ENCODE measurements around the gene SENP6. TPM values are rescaled to one million over a fixed set of nuclear protein-coding genes. Genes with fewer than 3 reads are reported as not detected.

Gene SENP6
- total RNA-seq, 4 donors from 2014 or later, result 79.9 to 218 (median 91.5) TPM

DNA sequence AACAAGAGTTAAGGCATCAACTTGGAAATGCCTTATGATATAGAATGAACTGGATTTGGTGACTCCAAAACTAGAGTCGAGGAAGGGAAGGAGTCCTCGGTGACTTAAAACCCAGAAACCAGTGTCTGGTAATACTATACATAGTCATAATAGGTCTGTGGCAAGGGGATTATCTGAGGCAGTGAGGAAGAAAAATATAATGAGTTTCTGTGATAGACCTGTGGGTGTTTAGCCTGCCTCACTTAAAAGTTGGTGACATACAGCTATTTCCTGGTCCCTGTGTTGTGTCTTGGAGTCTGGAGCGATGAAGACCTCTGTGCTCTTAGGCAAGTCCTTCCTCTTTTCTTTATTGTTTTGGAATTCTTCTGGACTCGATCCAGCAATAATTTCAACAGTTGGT is 142.3 kb downstream of the SENP6 start:
- H3K27ac ChIP-seq, result no peak overlapping the region
- H3K9me3 ChIP-seq, result no peaks in the 10 kb centered on the region
- no peaks in the 10 kb centered on the region for H3K36me3 ChIP-seq
- DNase-seq, result no peak
- no peak overlapping the region for H3K4me3 ChIP-seq
- no peak for TF ChIP-seq POLR2A (IDR thresholded peaks at IDR 0.05)
- TF ChIP-seq, protein P1, sequence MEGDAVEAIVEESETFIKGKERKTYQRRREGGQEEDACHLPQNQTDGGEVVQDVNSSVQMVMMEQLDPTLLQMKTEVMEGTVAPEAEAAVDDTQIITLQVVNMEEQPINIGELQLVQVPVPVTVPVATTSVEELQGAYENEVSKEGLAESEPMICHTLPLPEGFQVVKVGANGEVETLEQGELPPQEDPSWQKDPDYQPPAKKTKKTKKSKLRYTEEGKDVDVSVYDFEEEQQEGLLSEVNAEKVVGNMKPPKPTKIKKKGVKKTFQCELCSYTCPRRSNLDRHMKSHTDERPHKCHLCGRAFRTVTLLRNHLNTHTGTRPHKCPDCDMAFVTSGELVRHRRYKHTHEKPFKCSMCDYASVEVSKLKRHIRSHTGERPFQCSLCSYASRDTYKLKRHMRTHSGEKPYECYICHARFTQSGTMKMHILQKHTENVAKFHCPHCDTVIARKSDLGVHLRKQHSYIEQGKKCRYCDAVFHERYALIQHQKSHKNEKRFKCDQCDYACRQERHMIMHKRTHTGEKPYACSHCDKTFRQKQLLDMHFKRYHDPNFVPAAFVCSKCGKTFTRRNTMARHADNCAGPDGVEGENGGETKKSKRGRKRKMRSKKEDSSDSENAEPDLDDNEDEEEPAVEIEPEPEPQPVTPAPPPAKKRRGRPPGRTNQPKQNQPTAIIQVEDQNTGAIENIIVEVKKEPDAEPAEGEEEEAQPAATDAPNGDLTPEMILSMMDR (IDR thresholded peaks at IDR 0.05), result no peak
- no peaks in the 10 kb centered on the region for H3K27me3 ChIP-seq
- H3K4me1 ChIP-seq, result no peaks in the 10 kb centered on the region

- H3K9me3 ChIP-seq, result no peaks in the 10 kb centered on the region
- no peak for DNase-seq
- H3K4me1 ChIP-seq, result peaks cover 0 to 6% (median 0%) of the 10 kb centered on the region in 4 donors
- H3K27me3 ChIP-seq, result no peaks in the 10 kb centered on the region
- H3K36me3 ChIP-seq, result no peaks in the 10 kb centered on the region
- no peak overlapping the region for H3K27ac ChIP-seq
- TF ChIP-seq, protein P1 (IDR thresholded peaks at IDR 0.05), result no peak
- no peak for TF ChIP-seq POLR2A (IDR thresholded peaks at IDR 0.05)
- no peak overlapping the region for H3K4me3 ChIP-seq
Measured at GRCh38 chr6:75745404-75745803, 143.7 kb downstream of the SENP6 start.

GRCh38 chr6:75746221-75746620 is 144.5 kb downstream of the SENP6 start:
- TF ChIP-seq POLR2A (IDR thresholded peaks at IDR 0.05), result no peak
- TF ChIP-seq, protein P1 (IDR thresholded peaks at IDR 0.05), result no peak
- Histone ChIP-seq H3K27me3 (no peaks in the 10 kb centered on the region), H3K4me1 (peaks cover 0 to 7% (median 0%) of the 10 kb centered on the region in 4 donors), H3K36me3 (no peaks in the 10 kb centered on the region), H3K27ac (no peak overlapping the region), H3K9me3 (no peaks in the 10 kb centered on the region), H3K4me3 (no peak overlapping the region)
- no peak for DNase-seq

GRCh38 chr6:75747152-75747992 is 145.7 kb downstream of the SENP6 start:
- Histone ChIP-seq H3K27me3 (no peaks in the 10 kb centered on the region), H3K9me3 (no peaks in the 10 kb centered on the region), H3K36me3 (no peaks in the 10 kb centered on the region), H3K4me1 (peaks cover 0 to 18% (median 0%) of the 10 kb centered on the region in 4 donors), H3K27ac (no peak overlapping the region), H3K4me3 (no peak overlapping the region)
- no peak for DNase-seq
- TF ChIP-seq POLR2A (IDR thresholded peaks at IDR 0.05), result no peak
- TF ChIP-seq, protein P1 (IDR thresholded peaks at IDR 0.05), result no peak

DNA sequence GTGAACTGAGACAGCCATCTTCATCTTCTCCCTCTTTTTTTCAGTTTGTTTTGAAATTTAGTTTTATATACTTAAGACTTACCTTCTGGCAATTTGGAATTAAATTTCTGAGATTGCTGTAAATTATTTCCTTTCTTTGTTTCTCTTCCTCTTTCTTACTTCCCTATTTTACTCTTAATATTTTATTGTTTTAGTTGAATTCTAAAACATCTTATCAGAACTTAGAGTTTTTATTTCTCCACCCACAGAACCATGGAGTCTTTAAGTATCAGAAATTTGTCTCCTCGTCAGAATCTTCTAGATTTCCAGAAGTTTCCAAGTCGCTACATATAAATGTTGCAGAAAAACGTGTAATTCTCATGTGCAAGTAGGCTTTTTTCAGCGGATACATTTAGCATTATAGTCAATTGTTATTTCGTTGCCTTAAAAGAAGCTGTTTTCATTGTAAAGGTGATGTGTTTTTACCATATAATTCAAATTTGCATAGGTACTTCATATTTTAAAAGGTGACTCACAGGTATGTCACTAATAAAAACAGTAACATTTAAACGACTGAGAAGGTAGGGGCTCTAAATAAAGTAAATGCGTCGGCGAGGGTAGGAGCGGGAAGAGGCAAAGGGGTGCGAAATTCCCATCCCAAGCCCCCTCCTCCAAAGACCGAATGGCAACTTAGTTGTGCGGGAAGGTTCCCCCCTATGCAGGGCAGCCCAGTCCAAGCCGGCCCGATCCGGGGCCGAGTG is 146.5 kb downstream of the SENP6 start:
- Histone ChIP-seq H3K36me3 (no peaks in the 10 kb centered on the region), H3K27ac (peak overlapping the region; percentile 62 to 95 (median 88)), H3K9me3 (no peaks in the 10 kb centered on the region), H3K4me1 (peaks cover 0 to 20% (median 0%) of the 10 kb centered on the region in 4 donors), H3K4me3 (peak overlapping the region; percentile 68 to 93 (median 92)), H3K27me3 (no peaks in the 10 kb centered on the region)
- TF ChIP-seq, protein P1 (IDR thresholded peaks at IDR 0.05), result no peak
- no peak for TF ChIP-seq POLR2A (IDR thresholded peaks at IDR 0.05)
- DNase-seq, result peak in 1 of 3 donors; percentile 26
